GM21367 (cell line): ENCODE measurements around the gene PRCD.
"Not testable (repeated sequence)": the region's sequence is repeated elsewhere in the genome, so short reads cannot be mapped to it uniquely, and the experiment has no call there.

ENCODE experiments used
- ATAC-seq: cut with Tn5 transposase; IDR thresholded peaks from one replicate; pipeline ENCODE4 v1.9.1; 2021; ENCODE audit not compliant: unreplicated experiment

The PRCD gene

DNA sequence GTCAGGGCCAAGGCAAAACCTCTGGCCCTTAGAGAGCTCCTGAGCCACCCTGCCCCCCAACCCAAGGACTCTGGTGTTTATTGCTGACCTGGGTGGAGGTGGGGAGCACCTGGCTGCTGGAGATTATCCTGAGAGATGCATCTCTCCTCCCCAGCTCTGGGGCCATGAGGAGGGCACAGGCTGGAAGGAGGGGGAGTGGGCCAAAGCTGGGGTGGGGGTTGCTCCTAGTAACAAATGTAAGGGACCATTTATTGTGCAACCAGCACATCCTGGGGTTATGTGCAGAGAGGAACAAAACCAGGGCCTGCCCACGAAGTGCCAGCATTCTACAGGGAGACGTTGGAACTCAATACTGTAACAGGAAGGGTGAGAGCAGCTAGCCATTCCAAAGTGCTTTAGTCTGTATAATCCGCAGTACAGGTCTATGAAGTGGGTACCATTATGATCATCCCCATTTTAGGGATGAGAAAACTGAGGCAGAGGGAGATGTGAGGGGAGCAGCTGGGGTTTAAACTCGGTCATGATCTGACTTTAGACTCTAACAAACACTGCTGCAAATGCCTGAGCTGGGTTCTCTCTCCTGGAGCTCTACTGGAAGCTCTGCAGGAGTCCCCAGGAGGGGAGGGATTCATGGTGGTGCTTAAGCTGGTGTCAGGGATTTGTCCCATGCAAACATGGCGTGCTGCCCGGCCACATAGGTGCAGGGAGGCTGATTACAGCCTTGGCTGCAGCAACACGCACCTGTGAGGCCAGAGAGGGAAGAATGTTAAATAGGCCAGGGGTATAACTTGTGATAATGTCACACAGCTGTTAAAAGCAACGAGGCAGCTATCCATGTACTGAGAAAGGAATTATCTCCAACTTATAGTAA is 37.3 kb upstream of the PRCD start:
- no peak for ATAC-seq

DNA sequence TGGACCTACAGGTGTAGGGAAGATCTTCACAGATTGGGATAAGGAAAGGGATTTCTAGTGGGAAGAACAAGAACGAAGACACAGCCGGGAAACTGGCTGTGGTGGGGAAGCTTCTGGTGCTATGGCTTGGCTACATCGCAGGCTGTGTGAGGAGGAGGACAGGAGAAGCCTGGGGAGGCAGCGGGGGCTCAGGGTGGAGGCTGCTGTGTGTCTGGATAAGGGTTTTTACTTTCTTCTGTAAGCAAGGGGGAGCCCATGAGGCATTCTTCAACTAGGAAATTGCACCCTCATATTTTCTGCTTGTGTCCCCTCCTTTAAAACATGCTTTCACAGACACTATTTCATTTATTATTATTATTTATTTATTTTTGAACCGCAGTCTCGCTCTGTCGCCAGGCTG is 35.7 kb upstream of the PRCD start:
- no peak for ATAC-seq

DNA sequence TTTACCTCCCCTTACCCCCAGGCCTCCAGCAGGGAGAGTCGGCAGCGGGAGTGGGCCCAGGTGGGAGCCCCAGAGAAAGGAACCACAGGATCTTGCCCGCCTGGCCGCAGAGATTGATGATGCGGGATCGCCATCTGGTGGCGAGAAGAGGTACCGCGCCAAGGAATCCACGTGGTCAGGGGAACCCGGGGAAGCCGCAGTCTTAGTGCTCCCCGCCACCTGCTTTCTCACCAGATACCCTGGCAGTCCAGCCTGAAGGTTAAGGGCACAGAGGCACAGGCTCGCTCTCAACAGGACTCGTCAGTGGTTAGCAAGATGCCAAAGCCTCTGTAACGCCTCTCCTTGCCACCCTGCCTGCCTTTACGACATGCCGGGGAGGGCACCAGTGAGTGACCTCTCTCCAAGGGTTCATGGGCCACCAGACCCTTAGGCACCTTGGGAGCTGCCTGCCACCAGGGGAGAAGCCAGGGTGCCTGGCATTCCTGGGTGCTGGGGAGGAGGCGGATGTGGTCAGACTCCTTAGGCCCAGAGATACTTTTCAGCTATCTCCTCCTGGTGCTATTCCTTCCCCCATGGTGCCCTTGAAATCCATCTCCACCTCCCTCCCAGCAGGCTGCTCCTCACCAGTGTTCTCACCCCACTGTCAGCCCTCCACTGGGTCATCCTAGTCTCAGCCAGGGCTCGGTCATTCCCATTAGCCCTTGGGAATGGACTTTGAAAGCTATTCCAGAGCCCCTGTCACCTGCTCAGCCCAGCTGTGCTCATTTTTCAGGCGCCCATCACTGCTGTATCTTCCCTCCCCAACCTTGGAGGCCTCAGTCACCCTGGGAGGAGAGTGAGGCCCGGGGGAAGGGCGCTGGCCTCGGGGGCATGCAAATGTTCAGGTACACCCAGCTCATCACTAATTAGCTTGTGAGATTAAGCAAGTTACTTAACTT is 33.2 kb upstream of the PRCD start:
- ATAC-seq: no peak

DNA sequence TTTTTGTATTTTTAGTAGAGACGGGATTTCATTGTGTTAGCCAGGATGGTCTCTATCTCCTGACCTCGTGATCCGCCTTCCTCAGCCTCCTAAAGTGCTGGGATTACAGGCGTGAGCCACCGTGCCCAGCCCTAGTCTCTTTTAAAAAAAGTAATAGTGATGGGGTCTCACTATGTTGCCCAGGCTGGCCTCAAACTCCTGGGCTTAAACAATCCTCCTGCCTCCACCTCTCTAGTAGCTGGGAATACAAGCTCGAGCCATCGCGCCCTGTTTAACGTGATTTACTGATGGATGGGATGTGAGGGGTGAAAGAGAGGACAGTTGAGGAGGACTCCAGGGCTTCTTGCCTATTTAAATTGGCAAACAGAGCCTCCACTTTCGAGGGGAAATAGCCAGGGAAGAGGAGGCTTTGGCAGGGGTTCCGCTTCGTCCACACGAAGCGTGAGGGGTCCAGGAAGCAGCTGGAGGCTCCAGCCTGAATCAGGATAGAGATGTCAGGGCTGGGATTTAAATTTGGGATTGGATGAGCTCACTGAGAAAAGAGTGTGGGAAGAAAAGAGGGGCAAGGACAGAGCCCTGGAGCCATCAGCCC is 31.3 kb upstream of the PRCD start:
- not testable (repeated sequence) for ATAC-seq

DNA sequence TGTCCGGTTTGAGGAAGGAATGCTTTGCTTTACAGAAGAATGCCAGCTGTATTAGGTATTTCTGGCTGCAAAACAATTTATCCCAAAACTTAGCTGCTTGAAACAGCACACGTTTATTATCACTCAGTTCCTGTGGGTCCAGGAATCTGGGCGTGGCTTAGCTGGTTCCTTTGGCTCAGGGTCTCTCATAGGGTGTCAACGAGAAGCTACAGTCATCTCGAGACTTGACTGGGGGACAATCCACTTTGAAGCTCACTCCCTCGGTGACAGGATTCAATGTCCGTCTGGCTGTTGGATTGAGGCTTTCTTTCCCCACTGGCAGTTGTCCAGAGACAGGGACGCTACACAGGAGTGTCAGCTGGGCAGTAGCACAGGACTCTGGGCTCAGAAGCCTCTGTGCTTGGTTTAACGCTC is 29.0 kb upstream of the PRCD start:
- no peak for ATAC-seq

DNA sequence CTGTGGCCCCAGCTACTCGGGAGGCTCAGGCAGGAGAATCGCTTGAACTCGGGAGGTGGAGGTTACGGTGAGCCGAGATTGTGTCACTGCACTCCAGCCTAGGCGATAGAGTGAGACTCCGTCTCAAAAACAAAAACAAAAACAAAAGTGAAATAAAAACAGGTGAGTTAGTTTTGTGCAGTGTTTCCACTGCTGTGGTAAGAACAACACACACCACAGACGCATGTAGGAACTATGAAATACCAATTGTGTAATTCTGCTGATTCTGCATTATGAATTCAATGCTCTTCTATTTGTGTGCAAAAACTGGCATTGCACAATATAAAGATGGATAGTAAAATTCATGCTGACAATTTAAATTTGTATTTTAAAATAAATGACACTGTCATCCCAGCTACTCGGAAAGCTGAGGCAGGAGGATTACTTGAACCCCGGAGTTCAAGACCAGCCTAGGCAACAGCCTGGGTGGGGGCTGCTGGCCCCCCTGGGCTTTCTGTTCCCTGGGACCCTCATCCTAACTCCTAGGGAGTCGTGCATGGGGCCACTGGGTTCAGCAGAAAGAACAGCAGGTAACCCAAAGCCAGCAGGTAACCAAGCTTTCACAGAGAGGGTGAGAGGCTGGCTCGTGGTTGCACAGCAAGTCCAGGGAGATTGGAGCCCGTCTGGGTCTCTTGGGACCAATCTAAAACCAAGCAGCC is 28.0 kb upstream of the PRCD start:
- ATAC-seq: no peak

DNA sequence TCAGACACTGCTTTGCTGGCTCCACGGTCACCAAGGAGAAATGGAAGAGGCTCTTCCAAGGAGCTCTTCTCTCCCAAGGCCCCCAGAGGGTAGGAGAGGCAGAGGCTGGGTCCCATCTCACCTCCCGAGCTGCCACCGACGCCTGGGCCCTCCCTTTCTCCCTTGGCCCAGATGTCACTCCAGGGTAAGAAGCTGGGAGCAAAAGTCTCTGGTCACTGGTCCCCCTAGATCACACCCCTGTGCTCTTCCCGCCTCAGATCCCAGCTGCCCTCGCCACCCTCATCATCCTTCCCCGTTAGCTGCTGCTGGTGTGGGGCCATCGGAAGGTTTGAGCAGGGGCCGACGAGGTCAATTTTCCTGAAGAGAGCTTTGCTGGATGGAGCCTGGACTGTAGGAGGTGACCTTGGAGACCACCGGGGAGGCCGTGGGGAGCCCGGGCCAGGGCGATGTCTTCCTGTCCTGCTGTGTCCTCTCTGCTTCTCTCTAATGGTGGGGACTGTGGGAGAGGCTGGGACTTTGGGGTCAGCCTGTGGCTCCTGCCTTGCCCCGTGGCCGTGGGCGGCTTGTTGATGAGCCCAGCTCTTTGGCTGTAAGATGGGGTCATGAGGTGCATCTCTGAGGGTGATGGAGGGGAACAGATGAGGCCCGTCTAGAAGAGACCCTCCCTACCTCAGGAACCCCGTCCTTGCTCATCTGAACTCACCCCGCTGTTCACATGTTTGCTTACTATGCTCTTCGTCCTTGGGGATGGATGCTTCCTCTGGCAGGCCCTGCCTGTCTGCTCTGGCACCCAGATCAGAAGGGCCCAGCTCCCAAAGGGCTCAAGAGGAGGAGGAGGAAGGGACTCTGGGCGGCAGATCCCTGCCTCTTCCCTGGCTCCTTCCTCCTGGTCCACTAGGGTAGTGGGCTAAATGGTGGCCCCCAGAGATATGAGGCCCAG is 27.2 kb upstream of the PRCD start:
- no peak for ATAC-seq

DNA sequence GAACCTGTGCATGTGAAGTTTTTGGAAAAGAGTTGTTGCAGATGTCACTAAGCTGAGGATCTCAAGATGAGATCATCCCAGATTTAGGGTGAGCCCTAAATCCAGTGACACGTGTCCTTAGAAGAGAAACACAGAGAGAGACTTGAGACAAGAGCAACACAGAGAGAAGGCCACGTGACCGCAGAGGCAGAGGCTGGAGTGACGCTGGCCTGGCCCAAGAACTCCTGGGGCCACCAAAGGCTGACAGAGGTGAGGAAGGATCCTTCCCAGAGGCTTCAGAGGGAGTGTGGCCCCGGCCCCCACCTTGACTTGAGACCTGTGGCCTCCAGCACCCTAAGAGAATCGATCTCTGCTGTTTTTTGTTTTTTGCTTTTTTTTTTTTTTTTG is 26.5 kb upstream of the PRCD start:
- ATAC-seq: no peak

DNA sequence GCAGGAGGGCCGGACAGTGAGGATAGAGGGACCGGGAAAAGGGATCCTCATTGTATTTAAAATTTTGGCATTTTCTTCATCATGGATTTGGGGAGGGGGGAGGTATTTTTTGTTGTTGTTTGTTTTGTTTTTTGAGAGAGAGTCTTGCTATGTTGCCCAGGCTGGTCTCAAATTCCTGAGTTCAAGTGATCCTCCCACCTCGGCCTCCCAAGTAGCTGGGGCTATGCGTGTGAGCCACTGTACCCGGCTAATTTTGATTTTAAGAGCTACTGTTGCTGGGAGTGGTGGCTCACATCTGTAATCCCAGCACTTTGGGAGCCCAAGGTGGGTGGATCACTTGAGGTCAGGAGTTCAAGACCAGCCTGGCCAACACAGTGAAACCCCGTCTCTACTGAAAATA is 25.5 kb upstream of the PRCD start:
- ATAC-seq: not testable (repeated sequence)

DNA sequence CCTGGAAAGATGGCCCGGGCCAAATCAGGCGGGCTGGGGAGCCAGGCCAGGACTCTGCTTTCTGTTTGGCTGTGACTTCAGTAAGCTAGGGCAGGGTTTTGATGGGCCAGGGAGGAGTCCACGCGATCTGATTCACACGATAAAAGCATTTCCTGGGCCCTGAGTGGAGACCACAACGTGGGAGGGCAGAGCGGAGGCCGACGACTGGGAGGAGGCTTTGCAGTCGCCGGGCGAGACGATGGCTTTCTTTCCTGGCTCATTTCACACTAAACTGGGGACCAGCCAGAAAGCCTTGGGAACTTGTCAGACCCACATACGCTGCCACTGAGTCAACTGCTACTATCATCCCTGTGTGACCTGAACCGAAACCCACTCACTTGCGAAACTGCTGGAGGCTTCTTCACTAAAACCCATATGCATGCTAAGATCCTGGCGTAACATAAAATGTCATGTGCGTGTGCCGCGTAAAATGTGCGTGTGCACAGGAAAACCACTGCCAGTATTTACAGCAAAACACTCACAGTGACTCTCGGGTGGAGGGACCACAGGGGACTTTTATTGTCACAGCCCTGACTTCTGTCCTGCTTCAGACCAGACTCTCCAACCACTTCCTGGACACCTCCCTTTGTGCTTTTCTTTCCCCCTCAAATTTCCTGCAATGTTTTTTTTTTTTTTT is 24.4 kb upstream of the PRCD start:
- peak; percentile 52 for ATAC-seq

DNA sequence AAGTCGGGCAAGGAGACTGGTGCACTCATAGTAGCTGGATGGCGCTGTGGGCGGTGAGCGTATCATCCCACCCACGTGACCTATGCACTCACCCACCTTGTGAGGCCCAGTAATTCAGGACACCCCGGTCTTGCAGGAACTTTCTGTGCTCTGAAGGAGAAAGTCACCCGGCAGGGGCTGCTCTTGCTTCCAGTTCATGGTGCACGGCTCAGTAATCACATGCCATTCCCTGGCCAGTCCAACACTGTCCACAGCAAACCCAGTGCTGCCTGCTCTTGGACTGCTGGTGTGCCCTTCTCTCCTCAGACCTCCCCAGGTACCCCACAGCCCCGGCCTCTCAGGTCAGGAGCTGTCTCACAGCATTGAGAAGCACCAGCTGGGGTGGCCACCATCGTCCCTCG is 22.2 kb upstream of the PRCD start:
- ATAC-seq: no peak

DNA sequence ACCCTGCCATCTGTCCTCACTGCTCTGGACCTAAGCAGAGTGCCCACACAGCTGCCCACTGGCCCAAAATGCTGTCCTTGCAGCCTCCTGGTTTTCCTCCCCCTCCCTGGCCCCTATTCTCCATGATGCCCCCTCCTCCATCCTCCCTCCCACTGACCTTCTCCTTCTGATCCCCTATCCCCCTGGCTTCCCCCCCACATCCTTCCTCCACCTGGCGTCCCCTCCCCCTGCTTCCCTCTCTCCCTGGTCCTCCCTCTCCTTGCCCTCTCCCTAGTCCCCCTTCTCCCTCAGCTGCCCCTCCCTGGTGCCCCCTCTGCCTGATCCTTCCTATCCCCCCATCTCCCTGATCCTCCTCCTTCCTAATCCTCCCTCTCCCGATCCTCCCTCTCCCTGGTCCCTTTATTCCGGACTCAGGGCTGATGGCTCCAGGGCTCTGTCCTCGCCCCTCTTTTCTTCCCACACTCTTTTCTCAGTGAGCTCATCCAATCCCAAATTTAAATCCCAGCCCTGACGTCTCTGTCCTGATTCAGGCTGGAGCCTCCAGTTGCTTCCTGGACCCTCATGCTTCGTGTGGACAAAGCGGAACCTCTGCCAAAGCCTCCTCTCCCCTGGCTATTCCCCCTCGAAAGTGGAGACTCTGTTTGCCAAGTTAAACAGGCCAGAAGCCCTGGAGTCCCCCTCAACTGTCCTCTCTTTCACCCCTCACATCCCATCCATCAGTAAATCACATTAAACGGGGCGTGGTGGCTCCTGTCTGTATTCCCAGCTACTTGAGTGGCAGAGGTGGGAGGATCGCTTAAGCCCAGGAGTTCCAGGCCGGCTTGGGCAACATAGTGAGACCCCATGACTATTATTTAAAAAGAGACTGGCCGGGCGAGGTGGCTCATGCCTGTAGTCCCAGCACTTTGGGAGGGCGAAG is 20.5 kb upstream of the PRCD start:
- ATAC-seq: no peak

DNA sequence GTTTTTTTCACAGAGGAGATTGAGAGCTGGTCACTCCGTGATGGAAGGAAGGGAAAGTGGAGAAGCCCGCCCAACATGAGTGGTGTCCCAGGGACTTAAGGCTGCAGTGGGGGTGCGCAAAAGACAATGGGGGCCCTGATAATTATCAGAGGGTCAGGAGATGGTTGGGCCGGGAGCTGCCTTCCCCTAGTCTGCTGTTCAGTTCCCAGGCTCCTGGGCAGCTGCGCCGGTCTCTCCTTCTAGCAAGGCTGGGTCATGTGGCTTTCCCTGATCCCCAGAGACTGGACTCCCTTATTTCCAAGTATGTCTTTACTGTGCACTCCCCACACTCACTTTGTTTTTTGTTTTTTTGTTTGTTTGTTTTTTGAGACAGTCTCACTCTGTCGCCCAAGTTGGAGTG is 18.6 kb upstream of the PRCD start:
- ATAC-seq: no peak

DNA sequence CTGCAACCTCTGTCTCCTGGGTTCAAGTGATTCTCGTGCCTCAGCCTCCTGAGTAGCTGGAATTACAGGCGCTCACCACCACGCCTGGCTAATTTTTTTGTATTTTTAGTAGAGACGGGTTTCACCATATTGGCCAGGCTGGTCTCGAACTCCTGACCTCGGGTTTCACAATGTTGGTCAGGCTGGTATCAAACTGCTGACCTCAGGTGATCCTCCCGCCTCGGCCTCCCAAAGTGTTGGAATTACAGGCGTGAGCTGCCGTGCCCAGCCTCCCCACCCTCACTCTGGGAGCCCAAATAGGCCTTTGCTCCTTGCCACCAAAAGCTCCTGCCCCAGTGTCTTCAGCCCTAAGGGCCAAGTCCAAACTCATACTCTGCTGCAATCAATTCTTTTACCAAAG is 18.2 kb upstream of the PRCD start:
- not testable (repeated sequence) for ATAC-seq

DNA sequence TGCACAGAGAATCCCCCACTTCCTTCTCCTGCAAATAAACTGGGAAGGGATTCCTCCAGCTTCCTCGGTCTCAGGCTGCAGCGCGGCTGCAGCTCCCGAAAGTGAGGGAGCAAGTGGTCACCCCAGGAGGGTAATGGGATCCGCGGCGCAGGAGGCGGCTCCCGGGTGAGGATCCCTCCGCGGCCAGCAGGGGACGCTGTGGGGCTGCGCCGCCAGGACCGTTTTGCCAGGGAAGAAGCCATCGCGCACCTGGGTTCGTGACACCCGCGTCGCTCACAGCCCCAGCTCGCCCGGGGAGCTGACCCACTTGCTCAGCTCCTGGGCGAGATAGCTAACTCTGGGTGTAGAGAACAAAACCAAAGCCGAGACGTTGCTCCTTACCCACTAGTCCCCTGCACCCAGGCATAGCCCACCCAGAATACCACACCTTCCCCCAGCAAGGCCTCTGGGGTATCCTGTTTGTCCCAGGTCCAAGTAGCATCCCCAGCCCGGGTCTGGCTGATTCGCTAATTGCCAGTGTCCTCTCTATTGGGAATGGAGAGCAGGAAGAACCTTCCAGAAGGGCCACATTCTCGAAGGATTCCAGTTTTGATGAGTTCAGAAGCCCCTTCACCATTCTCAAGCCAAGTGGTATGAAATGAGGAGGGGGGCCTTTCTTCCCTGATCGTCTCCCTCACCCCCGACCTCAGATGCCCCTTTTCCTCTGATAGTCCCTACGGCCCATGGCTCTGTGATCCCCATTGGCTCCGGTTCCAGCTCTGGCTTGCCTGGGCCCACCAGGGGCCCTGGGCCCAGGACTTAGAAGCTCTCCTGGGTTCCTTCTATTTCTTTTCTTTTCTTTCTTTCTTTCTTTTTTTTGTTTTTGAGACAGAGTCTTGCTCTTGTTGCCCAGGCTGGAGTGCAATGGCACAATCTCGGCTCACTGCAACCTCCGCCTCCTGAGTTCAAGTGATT is 16.5 kb upstream of the PRCD start:
- no peak for ATAC-seq

DNA sequence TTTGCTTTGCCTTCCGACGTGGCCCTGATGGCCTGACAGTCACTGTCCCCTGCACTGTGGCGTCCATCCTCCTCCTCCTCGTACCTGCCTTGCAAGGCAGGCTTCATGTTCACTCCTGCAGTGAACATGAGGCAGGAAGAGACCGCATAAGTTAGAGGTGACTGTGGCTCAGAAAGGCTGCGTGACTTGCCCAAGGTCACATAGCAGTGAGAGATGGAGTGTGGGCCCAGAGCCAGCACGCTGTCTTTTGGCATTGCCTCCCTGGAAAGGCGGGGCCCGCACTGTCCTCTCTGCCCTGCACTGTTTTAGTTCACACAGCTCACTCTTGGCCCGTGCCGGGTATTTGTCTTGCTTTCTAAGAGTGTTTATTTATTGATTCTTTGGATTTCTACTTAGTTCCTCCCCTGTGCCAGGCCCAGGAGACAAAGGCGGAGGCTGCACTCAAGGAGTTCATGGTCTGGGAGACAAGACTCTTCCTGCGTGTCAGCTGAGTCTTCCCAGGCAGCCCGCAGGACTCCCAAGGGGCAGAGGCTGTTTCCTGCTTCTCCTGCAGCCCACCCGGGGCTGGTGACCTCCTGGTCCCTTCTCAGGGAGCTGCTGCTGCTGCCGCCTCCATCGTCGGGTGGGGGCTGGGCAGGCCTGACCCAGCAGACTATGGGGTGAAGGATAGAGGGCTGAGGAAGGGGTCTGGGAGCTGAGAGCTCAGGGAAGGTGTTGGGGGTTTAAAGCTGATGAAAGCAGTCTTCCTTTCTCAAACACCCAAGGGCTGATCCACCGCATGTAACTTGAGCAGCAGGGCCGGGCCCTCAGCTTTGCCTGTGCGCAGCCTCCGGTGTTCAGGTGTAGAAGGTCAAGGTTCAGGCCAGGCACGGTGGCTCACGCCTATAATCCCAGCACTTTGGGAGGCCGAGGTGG is 15.0 kb upstream of the PRCD start:
- no peak for ATAC-seq
